Vagina (tissue), 2 donors: Measurements from ENCODE around the gene COMMD6. TPM values are rescaled to one million over a fixed set of nuclear protein-coding genes. Genes with fewer than 3 reads are reported as not detected.
A peak's percentile ranks its signal among the peaks of the same experiment; 100 is the strongest.

Experiments
- DNase-seq, 2 donors: peaks; one replicate each; pipeline ENCODE4 v3.0.0-alpha.2; 2017; ENCODE audit errors: extremely low spot score in 2 of 2
- H3K27ac ChIP-seq: fragments of 200-600 bp; sonication (generic); one replicate; pipeline ENCODE4 v1.5.1; 2019
- H3K27me3 ChIP-seq: fragments of 200-600 bp; sonication (generic); one replicate; pipeline ENCODE4 v1.5.1; 2019
- H3K36me3 ChIP-seq, 2 donors: fragments of 200-600 bp; sonication (generic); one replicate each; pipeline ENCODE4 v1.5.1; 2017 to 2019
- H3K4me1 ChIP-seq: fragments of 200-600 bp; sonication (generic); one replicate; pipeline ENCODE4 v1.5.1; 2019
- H3K4me3 ChIP-seq, 2 donors: fragments of 200-600 bp; sonication (generic); 1 replicate in 1 of 2; 2 replicates in 1 of 2; pipeline ENCODE4 v1.5.1; 2016 to 2019
- H3K9me3 ChIP-seq: fragments of 200-600 bp; sonication (generic); one replicate; pipeline ENCODE4 v1.5.1; 2019
- CTCF ChIP-seq, 3 experiments: fragments of 450-650 bp in 2 of 3; fragments of 200-600 bp in 1 of 3; sonication (generic) in 1 of 3; IDR thresholded peaks; one replicate each; pipeline ENCODE4 v1.5.1; 2017 to 2019; ENCODE audit warnings: antibody characterized with exemption in 3 of 3, mild to moderate bottlenecking in 2 of 3, moderate library complexity in 2 of 3
- POLR2A ChIP-seq, 2 donors: fragments of 450-650 bp; IDR thresholded peaks; one replicate each; pipeline ENCODE4 v1.6.1; 2017; ENCODE audit warnings: antibody characterized with exemption in 2 of 2, mild to moderate bottlenecking in 2 of 2, moderate library complexity in 2 of 2
- POLR2AphosphoS5 ChIP-seq, 2 donors: sonication (generic); formaldehyde crosslinking; IDR thresholded peaks; one replicate each; pipeline ENCODE4 v1.9.0; 2017; ENCODE audit warnings: antibody characterized with exemption in 2 of 2, mild to moderate bottlenecking in 2 of 2, low read depth in 1 of 2; ENCODE audit not compliant: insufficient read depth in 1 of 2
- intact Hi-C: fragments of 100-400 bp; cut with DNase I; formaldehyde crosslinking; loops from one replicate; pipeline ENCODE4 v1.15.1; 2023
- total RNA-seq: library from RNA; depleted of rRNA; stranded (reverse); fragments of >200 nt; gene quantifications from one replicate; pipeline ENCODE4 v1.2.3, GENCODE V29; 2016

Gene COMMD6
- 211 TPM for total RNA-seq

- DNase-seq: no peak
- H3K4me1 ChIP-seq: peaks cover 17% of the 10 kb centered on the region
- no peaks in the 10 kb centered on the region for H3K9me3 ChIP-seq
- intact Hi-C loops: loop anchor here (5.0 kb wide), 2 partner anchors 55 to 165 kb away; partner anchors contain the start of gene TBC1D4
- no peaks in the 10 kb centered on the region for H3K27me3 ChIP-seq
- TF ChIP-seq CTCF (IDR thresholded peaks at IDR 0.05): peak; percentile 24 to 62 (median 24)
- TF ChIP-seq POLR2AphosphoS5 (IDR thresholded peaks at IDR 0.05; ENCODE audit: insufficient read depth in 1 of 2, low read depth in 1 of 2): peak; percentile 83 to 91
- TF ChIP-seq POLR2A (IDR thresholded peaks at IDR 0.05): peak in 1 of 2 donors; percentile 8
- peaks cover 0 to 4% of the 10 kb centered on the region in 2 donors for H3K36me3 ChIP-seq
- peak within 1 kb of the TSS; percentile 84 to 86 for H3K4me3 ChIP-seq
- H3K27ac ChIP-seq: peak within 1 kb of the TSS; percentile 66
Observed at GRCh38 chr13:75537401-75538365, at the start of gene COMMD6. Gene COMMD6 (minus strand): TSS chr13:75537841. CDS start chr13:75537805, 36 bp downstream.

DNA sequence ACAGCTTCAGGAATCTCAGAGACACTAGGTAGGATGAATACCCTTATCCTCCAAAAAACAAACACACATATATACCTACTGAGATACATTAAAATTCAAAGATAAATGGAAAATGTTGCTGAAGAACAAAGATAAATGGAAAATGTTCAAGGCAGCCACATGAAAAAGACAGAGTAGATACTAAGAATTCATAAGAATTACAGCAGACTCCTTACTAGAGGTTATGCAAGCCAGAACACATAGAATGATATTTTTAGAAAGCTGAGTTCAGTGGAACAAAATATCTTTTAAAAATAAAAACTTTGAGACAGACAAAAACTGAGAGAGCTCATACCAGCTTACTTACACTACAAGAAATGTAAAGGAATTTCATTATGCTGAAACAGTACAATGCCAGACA is 47.5 kb upstream of the COMMD6 start:
- Histone ChIP-seq H3K27me3 (no peaks in the 10 kb centered on the region), H3K27ac (no peak overlapping the region), H3K36me3 (peaks cover 0 to 7% of the 10 kb centered on the region in 2 donors), H3K9me3 (no peaks in the 10 kb centered on the region), H3K4me3 (no peak overlapping the region), H3K4me1 (no peaks in the 10 kb centered on the region)
- no peak for DNase-seq
- TF ChIP-seq POLR2AphosphoS5 (IDR thresholded peaks at IDR 0.05; ENCODE audit: insufficient read depth in 1 of 2, low read depth in 1 of 2) (no peak), POLR2A (IDR thresholded peaks at IDR 0.05) (no peak), CTCF (IDR thresholded peaks at IDR 0.05) (no peak)
- intact Hi-C loops: no loop called here

GRCh38 chr13:75583091-75583490 is 45.5 kb upstream of the COMMD6 start:
- intact Hi-C loops: no loop called here
- no peak for TF ChIP-seq POLR2A (IDR thresholded peaks at IDR 0.05)
- no peak for TF ChIP-seq CTCF (IDR thresholded peaks at IDR 0.05)
- no peak for TF ChIP-seq POLR2AphosphoS5 (IDR thresholded peaks at IDR 0.05; ENCODE audit: insufficient read depth in 1 of 2, low read depth in 1 of 2)
- no peaks in the 10 kb centered on the region for H3K27me3 ChIP-seq
- H3K36me3 ChIP-seq: no peaks in the 10 kb centered on the region
- H3K4me1 ChIP-seq: no peaks in the 10 kb centered on the region
- no peak overlapping the region for H3K27ac ChIP-seq
- DNase-seq: no peak
- no peak overlapping the region for H3K4me3 ChIP-seq
- no peaks in the 10 kb centered on the region for H3K9me3 ChIP-seq

GRCh38 chr13:75581874-75582640 is 44.4 kb upstream of the COMMD6 start:
- Histone ChIP-seq H3K36me3 (no peaks in the 10 kb centered on the region), H3K9me3 (no peaks in the 10 kb centered on the region), H3K27me3 (no peaks in the 10 kb centered on the region), H3K4me3 (no peak overlapping the region), H3K4me1 (no peaks in the 10 kb centered on the region), H3K27ac (no peak overlapping the region)
- intact Hi-C loops: no loop called here
- TF ChIP-seq POLR2AphosphoS5 (IDR thresholded peaks at IDR 0.05; ENCODE audit: insufficient read depth in 1 of 2, low read depth in 1 of 2): no peak
- no peak for TF ChIP-seq POLR2A (IDR thresholded peaks at IDR 0.05)
- TF ChIP-seq CTCF (IDR thresholded peaks at IDR 0.05): no peak
- no peak for DNase-seq
